IPS-20b (cell line): Measurements from ENCODE around the gene LITAFD.
"Not testable (repeated sequence)": the region's sequence is repeated elsewhere in the genome, so short reads cannot be mapped to it uniquely, and the experiment has no call there.

Experiments used
- H3K27ac ChIP-seq: one replicate; pipeline ENCODE4 v1.5.1; 2013; ENCODE audit warnings: low read length
- H3K27me3 ChIP-seq: 2 replicates; pipeline ENCODE4 v1.6.1; 2013; ENCODE audit warnings: mild to moderate bottlenecking, low read length, inconsistent platforms; ENCODE audit not compliant: insufficient read depth
- H3K36me3 ChIP-seq: 2 replicates; pipeline ENCODE4 v1.6.1; 2013; ENCODE audit warnings: low read depth, mild to moderate bottlenecking, inconsistent platforms, low read length, moderate library complexity; ENCODE audit not compliant: insufficient read depth
- H3K4me1 ChIP-seq: 2 replicates; pipeline ENCODE4 v1.6.1; 2013; ENCODE audit warnings: mild to moderate bottlenecking, control low read depth, inconsistent platforms, low read length, moderate library complexity; ENCODE audit not compliant: insufficient read depth
- H3K4me3 ChIP-seq: 2 replicates; pipeline ENCODE4 v1.5.1; 2013; ENCODE audit warnings: mild to moderate bottlenecking, low read length, inconsistent platforms
- H3K9ac ChIP-seq: 2 replicates; pipeline ENCODE4 v1.6.1; 2013; ENCODE audit warnings: low read depth, mild to moderate bottlenecking, inconsistent platforms, low read length, moderate library complexity
- H3K9me3 ChIP-seq: 2 replicates; pipeline ENCODE4 v1.6.1; 2013; ENCODE audit warnings: mild to moderate bottlenecking, low read depth, low read length, inconsistent platforms; ENCODE audit not compliant: insufficient read depth

Gene LITAFD

DNA sequence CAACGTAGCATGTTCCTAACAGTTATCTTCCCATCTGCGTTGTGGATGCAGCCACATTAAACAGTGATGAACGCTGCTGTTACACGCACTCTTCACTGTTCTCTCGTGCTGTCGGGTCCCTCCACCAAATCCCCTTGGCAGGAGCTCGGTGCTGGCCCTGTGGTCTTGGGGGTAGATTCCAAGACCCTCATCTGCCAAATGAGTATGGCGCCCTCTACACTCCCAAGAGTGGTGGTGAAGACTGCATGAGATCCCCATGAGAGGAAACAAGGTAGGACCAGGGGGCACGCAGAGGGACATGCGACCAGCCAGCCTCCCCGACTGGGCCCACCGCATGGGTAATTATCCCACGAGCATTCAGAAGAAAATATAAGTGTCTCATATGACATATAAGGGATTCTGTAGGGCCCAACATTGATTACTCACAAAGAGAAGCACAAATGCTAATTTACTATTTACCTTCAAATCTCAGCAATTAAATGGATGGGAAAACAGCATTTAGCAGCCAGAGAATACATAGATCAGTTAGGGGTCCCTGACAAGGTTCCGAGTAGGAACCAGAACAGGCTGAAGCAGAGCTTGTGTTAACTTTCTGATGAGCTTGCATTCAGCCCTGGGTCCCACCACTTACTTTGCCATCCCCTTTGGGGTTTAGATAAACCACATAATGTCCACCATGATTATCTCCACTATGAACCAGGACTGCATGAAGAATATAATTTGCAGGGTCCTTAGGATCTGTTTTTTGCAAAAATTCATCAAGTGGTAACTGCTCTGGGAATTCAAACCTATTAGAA, 23.8 kb downstream of the LITAFD start:
- peaks cover 97% of the 10 kb centered on the region for H3K36me3 ChIP-seq
- H3K27me3 ChIP-seq = no peaks in the 10 kb centered on the region
- H3K4me3 ChIP-seq = no peak overlapping the region
- H3K4me1 ChIP-seq = no peaks in the 10 kb centered on the region; the same call in 1 of the 2 replicates
- no peaks in the 10 kb centered on the region for H3K9me3 ChIP-seq
- no peak overlapping the region for H3K27ac ChIP-seq
- H3K9ac ChIP-seq = no peak overlapping the region

DNA sequence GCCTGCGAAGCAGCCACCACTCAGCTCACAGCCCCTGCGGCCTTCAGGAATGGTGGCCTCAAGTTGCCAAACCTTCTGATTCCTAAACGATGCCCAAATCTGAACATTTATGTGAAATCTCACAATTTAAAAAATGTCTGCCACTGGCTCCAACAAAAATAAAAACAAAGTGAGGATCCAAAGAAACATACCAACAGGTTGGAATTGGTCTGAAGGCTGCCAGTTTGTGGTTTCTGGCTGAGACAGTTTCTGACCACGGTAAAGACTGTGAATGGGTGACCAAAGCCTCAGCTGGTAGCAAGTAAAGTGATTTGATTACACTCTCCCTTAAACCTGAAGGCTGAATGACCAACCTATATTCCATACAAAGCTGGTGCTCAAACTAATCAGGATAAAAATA, 24.9 kb downstream of the LITAFD start:
- Histone ChIP-seq H3K27me3 (no peaks in the 10 kb centered on the region), H3K9me3 (no peaks in the 10 kb centered on the region), H3K9ac (no peak overlapping the region), H3K36me3 (peaks cover 97% of the 10 kb centered on the region), H3K4me3 (no peak overlapping the region), H3K27ac (no peak overlapping the region), H3K4me1 (no peaks in the 10 kb centered on the region; the same call in 1 of the 2 replicates)

DNA sequence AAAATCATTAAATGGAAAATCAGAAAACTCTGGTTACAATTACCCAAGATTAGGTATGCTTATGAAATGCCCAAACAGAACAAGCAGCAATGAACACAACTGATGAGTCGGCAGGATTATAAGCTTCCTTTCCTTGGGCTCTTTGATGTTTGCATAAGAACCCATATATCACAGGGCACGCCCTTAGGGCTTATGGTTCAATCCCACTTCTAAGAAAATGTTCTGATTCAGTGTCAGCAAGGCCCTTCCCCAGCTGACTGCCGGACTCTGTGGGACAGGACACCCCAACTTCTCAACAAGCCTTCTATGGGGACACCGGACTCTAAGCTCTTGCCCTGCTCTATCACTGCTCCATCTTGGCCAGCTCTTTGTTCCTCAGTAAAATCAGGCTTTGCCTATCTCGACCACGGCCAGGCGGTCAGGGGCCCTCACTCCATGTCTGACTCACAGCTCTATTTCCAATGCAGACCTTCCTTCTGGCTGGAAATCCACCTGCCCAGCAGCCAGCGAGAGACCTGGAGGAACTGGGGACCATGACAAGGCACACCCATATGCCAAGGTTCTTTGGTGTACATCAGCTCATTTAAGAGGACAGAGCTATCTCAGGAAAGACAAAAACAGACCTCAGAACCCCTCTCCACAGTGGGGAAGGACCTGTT, 26.8 kb downstream of the LITAFD start:
- Histone ChIP-seq H3K27ac (no peak overlapping the region), H3K4me3 (no peak overlapping the region), H3K9me3 (no peaks in the 10 kb centered on the region), H3K4me1 (no peaks in the 10 kb centered on the region; the same call in 1 of the 2 replicates), H3K27me3 (no peaks in the 10 kb centered on the region), H3K9ac (no peak overlapping the region), H3K36me3 (peaks cover 93% of the 10 kb centered on the region)

DNA sequence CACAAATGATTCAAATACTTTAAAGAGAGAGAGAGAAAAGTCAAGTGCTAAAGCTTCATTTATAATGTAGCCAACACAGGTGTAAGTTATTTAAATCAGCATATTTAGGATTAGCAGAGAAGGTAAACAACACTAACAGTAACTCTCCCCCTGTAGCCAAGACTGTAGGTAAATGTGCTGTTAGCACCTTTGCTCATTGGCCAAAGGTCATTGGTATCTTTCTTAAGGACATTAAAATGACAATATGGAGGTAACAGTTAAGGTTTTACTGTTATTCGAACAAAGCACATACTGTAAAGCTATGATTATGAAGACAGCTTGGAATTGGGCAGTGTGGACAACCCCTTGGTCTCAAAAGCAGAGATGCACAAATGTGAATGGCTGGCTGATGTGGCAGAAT, 28.7 kb downstream of the LITAFD start:
- no peak overlapping the region for H3K4me3 ChIP-seq
- H3K9ac ChIP-seq = no peak overlapping the region
- H3K36me3 ChIP-seq = peaks cover 95% of the 10 kb centered on the region
- no peaks in the 10 kb centered on the region for H3K27me3 ChIP-seq
- no peaks in the 10 kb centered on the region for H3K9me3 ChIP-seq
- no peak overlapping the region for H3K27ac ChIP-seq
- H3K4me1 ChIP-seq = no peaks in the 10 kb centered on the region; the same call in 1 of the 2 replicates

DNA sequence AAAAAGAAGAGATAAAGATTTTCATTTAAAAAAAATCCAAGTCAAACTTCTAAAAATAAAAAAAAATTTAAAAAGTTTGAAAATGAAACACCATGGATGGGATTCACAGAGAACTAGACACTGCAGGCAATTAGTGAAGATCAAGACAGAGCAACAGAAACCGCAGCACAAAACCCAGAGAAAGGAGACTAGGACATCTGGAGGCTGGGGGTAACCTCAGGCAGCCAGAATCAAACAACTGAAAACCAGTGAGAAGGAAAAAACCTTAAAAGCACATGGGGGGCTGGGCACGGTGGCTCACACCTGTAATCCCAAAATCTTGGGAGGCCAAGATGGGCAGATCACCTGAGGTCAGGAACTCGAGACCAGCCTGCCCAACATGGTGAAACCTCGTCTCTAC, 30.6 kb downstream of the LITAFD start:
- Histone ChIP-seq H3K4me3 (no peak overlapping the region), H3K4me1 (no peaks in the 10 kb centered on the region; the same call in 1 of the 2 replicates), H3K36me3 (peaks cover 95% of the 10 kb centered on the region), H3K9me3 (no peaks in the 10 kb centered on the region), H3K27ac (no peak overlapping the region), H3K27me3 (no peaks in the 10 kb centered on the region), H3K9ac (no peak overlapping the region)

DNA sequence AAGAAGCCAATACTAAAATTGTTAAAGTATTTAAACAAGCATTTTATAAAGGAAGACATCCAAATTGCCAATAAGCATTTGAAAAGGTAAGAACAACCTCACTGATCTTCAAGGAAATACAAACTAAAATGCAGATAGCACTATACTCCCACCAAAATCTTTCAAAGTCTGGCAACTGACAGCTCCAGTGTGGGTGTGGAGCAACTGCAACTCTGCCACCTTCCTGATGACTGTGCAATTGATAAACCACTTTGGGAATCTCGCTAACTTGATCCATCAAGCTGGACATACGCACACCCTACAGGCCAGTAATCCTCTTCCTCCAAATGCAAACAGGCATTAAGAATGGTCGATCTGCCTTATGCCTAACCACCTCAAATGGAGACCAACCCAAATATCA, 31.9 kb downstream of the LITAFD start:
- no peaks in the 10 kb centered on the region for H3K27me3 ChIP-seq
- peaks cover 95% of the 10 kb centered on the region for H3K36me3 ChIP-seq

DNA sequence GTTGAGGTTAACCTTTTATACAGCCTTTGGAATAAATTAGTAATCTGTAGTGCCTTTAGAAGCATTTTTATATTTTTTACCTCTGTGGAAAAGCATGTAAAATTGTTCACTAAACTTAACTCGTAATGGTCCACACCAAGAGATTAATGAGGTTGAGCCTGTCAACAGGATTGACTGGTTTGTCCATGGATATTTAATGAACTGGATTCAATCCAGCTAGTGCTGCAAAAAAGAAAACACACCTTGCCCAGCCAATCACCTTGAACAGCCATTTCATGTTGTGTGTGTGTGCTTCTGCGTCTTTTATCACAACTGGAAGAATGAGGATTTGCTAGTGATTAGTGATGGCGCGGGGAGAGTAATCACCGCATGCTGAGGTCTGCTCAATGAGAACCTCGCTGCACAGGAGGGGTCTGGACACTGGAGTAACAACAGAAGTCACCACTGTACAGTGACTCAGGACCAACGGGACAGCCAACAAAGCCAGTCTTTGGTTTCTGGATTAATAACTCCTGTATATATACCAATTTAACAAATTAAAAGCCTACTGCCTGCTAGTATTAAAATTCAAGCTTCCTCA, 33.7 kb downstream of the LITAFD start:
- Histone ChIP-seq H3K9ac (no peak overlapping the region), H3K36me3 (peaks cover 96% of the 10 kb centered on the region), H3K27ac (no peak overlapping the region), H3K4me1 (no peaks in the 10 kb centered on the region), H3K27me3 (no peaks in the 10 kb centered on the region), H3K4me3 (no peak overlapping the region), H3K9me3 (no peaks in the 10 kb centered on the region)

More for the DNA sequence above, 31.9 kb downstream of the LITAFD start:
- Histone ChIP-seq H3K4me3 (no peak overlapping the region), H3K4me1 (no peaks in the 10 kb centered on the region; the same call in 1 of the 2 replicates), H3K9me3 (no peaks in the 10 kb centered on the region), H3K27ac (no peak overlapping the region), H3K9ac (no peak overlapping the region)

DNA sequence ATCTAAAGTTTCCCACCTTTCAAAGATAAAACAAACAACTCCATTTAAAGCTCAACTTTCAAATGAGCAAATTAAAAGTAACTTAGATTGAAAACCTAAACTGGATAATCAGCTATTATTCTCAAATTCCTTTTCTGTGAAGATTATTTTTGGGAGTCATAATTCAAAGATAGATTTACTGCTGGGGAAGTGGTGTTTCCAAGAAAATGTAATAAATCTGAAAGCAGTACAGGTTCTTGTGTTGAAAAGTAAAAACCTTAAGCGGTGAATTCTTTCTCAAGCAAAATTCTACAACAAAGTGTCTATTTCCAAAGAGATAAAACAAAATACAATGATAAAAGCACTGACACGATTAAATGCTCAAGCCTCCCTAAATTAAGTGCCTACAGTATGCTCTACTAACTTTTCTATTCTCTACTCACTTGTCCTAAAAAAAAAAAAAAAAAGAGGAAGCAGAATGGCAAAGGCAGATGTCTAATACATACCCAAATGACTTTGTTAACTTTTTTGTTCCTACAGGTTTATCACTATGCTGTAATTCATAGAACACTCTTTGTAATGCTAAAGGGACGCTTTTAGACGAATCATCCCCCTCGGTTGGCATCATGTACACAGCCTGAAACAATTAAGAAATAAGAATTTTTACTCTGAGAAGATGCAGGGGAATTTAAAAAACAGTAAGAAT, 34.5 kb downstream of the LITAFD start:
- Histone ChIP-seq H3K27me3 (no peaks in the 10 kb centered on the region), H3K9me3 (no peaks in the 10 kb centered on the region), H3K36me3 (peaks cover 96% of the 10 kb centered on the region), H3K4me3 (no peak overlapping the region), H3K9ac (no peak overlapping the region), H3K4me1 (no peaks in the 10 kb centered on the region), H3K27ac (no peak overlapping the region)

DNA sequence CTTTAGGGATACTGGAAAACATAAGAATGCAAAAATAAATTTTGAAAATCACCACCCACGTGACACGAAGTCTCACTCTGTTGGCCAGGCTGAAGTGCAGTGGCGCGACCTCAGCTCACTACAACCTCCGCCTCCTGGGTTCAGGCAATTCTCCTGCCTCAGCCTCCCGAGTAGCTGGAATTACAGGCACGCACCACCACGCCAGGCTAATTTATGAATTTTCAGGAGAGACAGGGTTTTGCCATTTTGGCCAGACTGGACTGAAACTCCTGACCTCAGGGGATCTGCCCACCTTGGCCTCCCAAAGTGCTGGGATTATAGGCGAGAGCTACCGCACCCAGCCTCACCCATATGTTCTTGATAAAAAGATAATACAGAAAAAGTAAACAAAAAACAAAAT, 35.2 kb downstream of the LITAFD start:
- H3K4me1 ChIP-seq, H3K4me3 ChIP-seq, H3K9me3 ChIP-seq, H3K27ac ChIP-seq, H3K27me3 ChIP-seq, H3K9ac ChIP-seq: not testable (repeated sequence)
- peaks cover 96% of the 10 kb centered on the region for H3K36me3 ChIP-seq

DNA sequence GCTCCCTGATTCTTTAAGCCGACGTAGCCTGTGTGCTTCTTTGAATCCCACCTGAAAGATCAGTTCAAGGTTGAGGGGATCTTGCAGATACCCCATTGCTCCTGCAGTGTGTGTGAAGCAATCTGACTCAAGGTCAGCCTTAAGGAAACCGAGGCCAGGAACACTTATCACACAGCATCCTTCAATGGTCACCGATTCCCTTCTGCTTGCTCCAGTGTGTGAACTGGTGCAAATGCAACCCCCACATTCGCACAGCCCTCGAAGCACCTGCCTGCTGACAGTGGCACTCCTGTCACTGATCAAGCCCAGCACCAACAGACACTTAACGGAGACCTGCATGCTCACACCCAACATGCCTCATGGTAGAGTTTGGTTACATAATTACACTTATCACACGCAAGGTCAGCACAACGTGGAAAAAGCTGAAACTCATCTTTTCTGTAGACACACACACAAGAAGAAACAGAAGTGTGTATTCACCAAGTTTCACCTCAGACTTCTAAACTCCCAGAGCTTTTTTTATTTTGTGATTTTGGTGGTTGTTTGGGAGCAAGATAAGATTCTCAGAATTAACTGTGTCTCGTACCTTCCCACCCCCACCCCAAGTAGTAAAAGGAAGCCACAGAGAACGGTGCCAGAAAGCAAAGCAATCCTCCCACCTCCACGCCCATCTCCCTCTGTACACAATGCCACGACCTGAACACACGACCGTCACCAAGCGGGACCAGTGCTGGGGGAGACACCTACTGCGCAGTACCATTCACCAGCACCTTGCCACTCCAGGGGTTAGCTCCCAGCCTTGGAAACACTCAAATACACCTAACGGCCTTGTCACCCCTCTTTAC, 37.2 kb downstream of the LITAFD start:
- Histone ChIP-seq H3K4me3 (no peak overlapping the region), H3K4me1 (no peaks in the 10 kb centered on the region), H3K27ac (no peak overlapping the region), H3K9me3 (no peaks in the 10 kb centered on the region), H3K36me3 (peaks cover 96% of the 10 kb centered on the region), H3K27me3 (no peaks in the 10 kb centered on the region), H3K9ac (no peak overlapping the region)

DNA sequence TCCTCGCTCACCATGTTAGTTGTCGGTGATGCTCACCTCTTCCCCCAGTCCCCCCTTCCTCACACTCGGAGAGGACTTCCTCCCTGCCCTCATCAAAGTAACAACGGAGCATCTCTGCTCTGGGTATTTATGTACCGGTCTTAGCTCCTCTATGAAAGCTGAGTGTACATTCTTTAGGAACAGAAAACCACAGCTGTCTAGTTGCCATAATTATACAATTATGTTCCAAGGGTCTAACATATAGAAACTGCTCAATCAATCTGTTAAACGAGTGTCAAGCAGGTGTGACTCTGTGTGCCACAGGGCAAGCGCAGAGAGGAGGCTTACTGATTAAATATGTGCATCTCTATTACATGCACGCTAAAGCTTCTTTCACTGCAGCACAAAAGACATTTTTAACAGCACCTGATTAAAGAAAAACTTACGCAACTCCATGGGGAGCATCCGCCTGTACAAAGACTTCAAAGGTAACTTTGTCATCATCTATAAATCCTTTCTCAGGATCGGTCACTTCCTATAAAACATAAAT, 37.8 kb downstream of the LITAFD start:
- Histone ChIP-seq H3K9ac (no peak overlapping the region), H3K36me3 (peaks cover 96% of the 10 kb centered on the region), H3K27me3 (no peaks in the 10 kb centered on the region), H3K27ac (no peak overlapping the region), H3K9me3 (no peaks in the 10 kb centered on the region), H3K4me1 (no peaks in the 10 kb centered on the region), H3K4me3 (no peak overlapping the region)
